NCI-H2081 (cell line): ENCODE results near the gene REST.
A peak's percentile ranks its signal among the peaks of the same experiment; 100 is the strongest.
"Not testable (repeated sequence)": the region's sequence is repeated elsewhere in the genome, so short reads cannot be mapped to it uniquely, and the experiment has no call there.

ENCODE experiments used
- DNase-seq, 2 experiments: peaks; one replicate each; lab custom pipeline; 2025; lab: John Stamatoyannopoulos, UW

REST gene

GRCh38 chr4:56907489-56908205 lies at the start of gene REST:
Gene REST, plus strand, starts transcription at chr4:56907900. Its CDS starts 2,739 bp downstream, at chr4:56910639.
- DNase-seq, result peak; percentile 12 to 36

GRCh38 chr4:56859841-56860240 lies 47.9 kb upstream of the REST start:
- DNase-seq, result no peak

- no peak for DNase-seq
Observed at GRCh38 chr4:56860781-56861180, 46.9 kb upstream of the REST start.

- no peak for DNase-seq
Observed at GRCh38 chr4:56861360-56861759, 46.3 kb upstream of the REST start.

GRCh38 chr4:56863441-56864139 lies 44.1 kb upstream of the REST start:
- no peak for DNase-seq

GRCh38 chr4:56870946-56871345 lies 36.8 kb upstream of the REST start:
- DNase-seq, result peak; percentile 20 to 60

- peak; percentile 12 to 75 for DNase-seq
Observed at GRCh38 chr4:56871371-56871866, 36.3 kb upstream of the REST start.

- peak; percentile 68 to 85 for DNase-seq
Observed at GRCh38 chr4:56874166-56874565, 33.5 kb upstream of the REST start.

- no peak for DNase-seq
Observed at GRCh38 chr4:56874923-56875322, 32.8 kb upstream of the REST start.

GRCh38 chr4:56876264-56876663 lies 31.4 kb upstream of the REST start:
- no peak for DNase-seq

GRCh38 chr4:56879996-56880395 lies 27.7 kb upstream of the REST start:
- no peak for DNase-seq

- no peak for DNase-seq
Observed at GRCh38 chr4:56880572-56880971, 27.1 kb upstream of the REST start.

- DNase-seq, result not testable (repeated sequence)
Observed at GRCh38 chr4:56884511-56884910, 23.2 kb upstream of the REST start.

GRCh38 chr4:56892691-56893090 lies 15.0 kb upstream of the REST start:
- DNase-seq, result no peak

GRCh38 chr4:56897842-56898241 lies 9.9 kb upstream of the REST start:
- DNase-seq, result not testable (repeated sequence)

- DNase-seq, result not testable (repeated sequence)
Observed at GRCh38 chr4:56900186-56900585, 7.5 kb upstream of the REST start.

- DNase-seq, result no peak
Observed at GRCh38 chr4:56902703-56903102, 5.0 kb upstream of the REST start.

- no peak for DNase-seq
Observed at GRCh38 chr4:56905796-56906195, 1.9 kb upstream of the REST start.

GRCh38 chr4:56906489-56907393 lies 959 bp upstream of the REST start:
- no peak for DNase-seq

- peak in 1 of 2 experiments; percentile 19 for DNase-seq
Observed at GRCh38 chr4:56908206-56909085, 746 bp downstream of the REST start.
